Left kidney (tissue), 8 donors: ENCODE measurements around the gene TNK2. TPM values are rescaled to one million over a fixed set of nuclear protein-coding genes. Genes with fewer than 3 reads are reported as not detected.
"Not testable (repeated sequence)": the region's sequence is repeated elsewhere in the genome, so short reads cannot be mapped to it uniquely, and the experiment has no call there.

Experiments
- DNase-seq: peaks from one replicate; pipeline ENCODE4 v3.0.0-alpha.2; 2013
- long read RNA-seq, 8 donors: transcript quantifications; one replicate each; lab custom pipeline, GENCODE V29; 2026
- polyA plus RNA-seq: library from polyadenylated mRNA; unstranded; fragments of 120-200 nt; gene quantifications from one replicate; pipeline ENCODE4 v1.2.1, GENCODE V29; 2013; ENCODE audit not compliant: insufficient read length

Gene TNK2
- polyA plus RNA-seq: 33.8 TPM
- long read RNA-seq, donor 1, partial matches to known transcripts: 14 of 17 reads
- long read RNA-seq, donor 1, other reads (novel, unspliced or antisense): 0 of 17 reads
- long read RNA-seq, donor 2, partial matches to known transcripts: 10 of 12 reads
- long read RNA-seq, donor 2, other reads (novel, unspliced or antisense): 0 of 12 reads
- long read RNA-seq, donor 3, full-length matches to known transcripts: 4 of 4 reads
- long read RNA-seq, donor 3, partial matches to known transcripts: 0 of 4 reads
- long read RNA-seq, donor 3, other reads (novel, unspliced or antisense): 0 of 4 reads
- long read RNA-seq, donor 4: 0 reads
- long read RNA-seq, donor 5: 0 reads
- long read RNA-seq, donor 6, transcript TNK2-205 (4 exons, 3,377 nt): major isoform, 7 of 15 reads
- long read RNA-seq, donor 6, partial matches to known transcripts: 8 of 15 reads
- long read RNA-seq, donor 6, other reads (novel, unspliced or antisense): 0 of 15 reads
- long read RNA-seq, donor 7, partial matches to known transcripts: 0 of 3 reads
- long read RNA-seq, donor 7, other reads (novel, unspliced or antisense): 0 of 3 reads
- long read RNA-seq, donor 8, partial matches to known transcripts: 0 of 2 reads
- long read RNA-seq, donor 8, other reads (novel, unspliced or antisense): 0 of 2 reads

DNA sequence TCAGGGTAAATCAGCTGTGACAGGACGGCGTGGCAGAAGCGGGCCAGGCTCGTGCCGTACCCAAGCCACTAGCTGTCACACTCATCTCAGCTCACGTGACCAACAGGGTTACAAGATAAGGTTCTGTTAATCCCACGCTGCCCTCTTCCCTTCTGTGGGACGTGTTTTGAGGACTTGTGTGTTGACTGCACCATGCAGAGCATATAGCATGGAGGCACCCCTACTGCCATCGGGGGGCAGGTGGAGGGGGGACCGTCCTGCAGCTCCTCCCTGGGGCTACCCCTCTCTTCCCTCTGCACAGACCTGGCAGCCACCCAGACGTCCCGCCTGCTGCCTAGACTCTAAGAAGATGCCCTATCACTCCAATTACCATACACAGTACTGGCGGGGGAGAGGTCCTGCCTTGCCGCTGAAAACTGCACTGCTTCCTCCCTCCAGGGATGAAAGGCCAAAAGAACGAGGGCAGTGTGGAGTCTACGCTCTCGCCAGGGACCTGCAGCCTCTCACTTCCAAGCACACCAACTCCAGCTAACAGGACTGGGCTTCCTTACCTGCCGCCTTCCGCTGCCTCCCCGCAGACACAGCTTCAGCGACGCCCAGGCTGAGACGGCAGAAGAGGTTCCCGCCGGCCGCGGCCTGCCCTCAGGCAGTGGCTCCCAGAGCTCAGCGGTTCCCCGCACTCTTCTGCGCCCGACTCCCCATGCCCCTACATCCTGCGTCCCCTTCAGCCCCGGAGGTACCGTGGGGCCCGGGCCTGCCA lies at the start of gene TNK2:
Gene TNK2, minus strand, starts transcription at position 618 of the 760 bp plus-strand sequence. CDS start 19,963 bp downstream, outside the sequence.
- no peak for DNase-seq

GRCh38 chr3:195956577-195956976 lies 48.2 kb upstream of the TNK2 start:
- DNase-seq: no peak

DNA sequence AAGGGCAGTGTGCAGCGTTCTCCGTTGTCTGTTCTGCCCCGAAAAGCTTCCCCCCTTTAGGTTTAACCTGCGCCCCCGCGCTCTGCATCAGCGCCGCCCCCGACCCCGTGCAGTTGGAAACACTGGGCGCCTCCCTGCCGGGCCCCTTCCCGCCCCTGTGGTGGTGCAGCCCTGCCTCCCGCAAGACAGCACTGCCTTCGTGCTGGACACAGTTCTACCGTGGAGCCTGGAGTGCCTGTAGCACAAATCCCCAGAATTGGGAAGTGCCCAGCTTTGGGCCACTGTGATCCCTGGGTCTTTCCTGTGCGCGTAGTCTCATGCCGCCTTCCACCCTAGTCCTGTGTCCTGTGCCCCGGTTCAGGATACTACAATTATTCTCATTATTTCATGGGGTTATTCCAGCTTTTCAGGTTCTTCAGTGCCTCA lies 47.1 kb upstream of the TNK2 start:
- DNase-seq: not testable (repeated sequence)

DNA sequence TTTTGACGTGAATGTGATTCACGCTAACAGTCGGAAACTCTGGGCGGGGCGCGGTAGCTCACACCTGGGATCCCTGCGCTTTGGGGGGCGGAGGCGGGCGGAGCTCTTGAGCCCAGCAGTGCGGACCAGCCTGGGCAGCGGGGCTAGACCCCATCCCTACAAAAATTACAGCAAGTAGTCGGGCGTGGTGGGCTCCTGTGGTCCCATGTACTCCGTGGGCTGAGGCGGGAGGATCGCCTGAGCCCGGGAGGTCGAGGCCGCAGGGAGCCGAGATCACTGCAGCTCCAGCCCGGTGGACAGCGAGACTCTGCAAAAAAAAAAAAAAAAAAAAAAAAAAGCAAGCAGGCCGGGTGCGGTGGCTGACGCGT lies 46.4 kb upstream of the TNK2 start:
- not testable (repeated sequence) for DNase-seq

GRCh38 chr3:195954052-195954751 lies 45.9 kb upstream of the TNK2 start:
- DNase-seq: peak; percentile 75

- not testable (repeated sequence) for DNase-seq
These were observed 44.2 kb upstream of the TNK2 start for GRCh38 chr3:195952590-195952989.

DNA sequence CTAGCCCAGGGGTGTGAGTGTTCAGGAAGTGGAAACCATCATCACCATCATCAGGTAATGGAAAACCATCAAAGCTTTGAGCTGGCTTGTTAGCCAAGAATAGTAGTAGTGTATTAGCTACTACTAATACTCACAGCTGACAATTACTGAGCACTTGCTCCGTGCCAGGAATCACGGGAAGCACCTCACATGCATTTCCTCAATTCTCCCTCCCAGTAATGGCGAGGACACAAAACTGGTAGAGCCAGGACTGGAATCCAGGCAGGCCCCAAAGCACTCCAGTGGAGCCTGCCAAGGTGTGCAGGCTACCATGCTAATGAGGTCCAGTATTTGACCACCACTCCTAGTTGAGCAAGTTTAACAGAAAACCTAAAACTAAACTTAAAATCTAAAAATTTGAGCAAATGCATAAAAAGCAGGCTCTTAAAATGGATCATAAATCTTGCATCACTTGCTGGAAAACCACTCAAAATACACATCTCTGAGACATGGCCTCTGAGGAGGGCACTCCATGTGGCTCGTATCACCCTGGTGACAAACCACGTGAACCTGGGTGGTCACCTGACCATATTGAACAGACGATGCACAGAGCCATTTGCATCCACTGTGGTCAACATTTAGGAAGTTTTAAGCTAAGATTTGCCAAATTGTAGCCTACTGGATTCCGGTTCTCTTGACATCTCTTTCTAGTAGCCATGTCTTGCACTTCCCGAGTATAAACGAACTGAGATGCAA lies 43.3 kb upstream of the TNK2 start:
- DNase-seq: not testable (repeated sequence)

DNA sequence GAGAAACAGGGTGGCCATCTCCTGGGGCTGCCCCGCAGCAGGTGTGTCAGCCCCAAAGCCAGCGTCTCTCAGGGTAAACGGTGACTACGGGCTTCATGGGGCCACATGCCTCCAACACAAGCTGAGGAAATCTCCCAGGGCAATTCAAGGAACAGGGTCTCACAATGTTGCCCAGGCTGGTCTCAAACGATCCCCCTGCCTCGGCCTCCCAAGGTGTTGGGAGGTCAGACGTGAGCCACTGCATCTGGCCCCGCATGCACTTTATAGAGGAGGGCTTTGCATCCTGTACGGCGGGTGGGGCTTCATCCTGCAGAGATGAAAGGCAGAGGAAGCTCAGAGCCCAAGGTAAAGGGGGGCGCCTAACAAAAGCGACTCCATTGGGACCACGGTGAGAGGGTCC lies 42.4 kb upstream of the TNK2 start:
- not testable (repeated sequence) for DNase-seq

- not testable (repeated sequence) for DNase-seq
These were observed 41.8 kb upstream of the TNK2 start for GRCh38 chr3:195950164-195950563.

- DNase-seq: not testable (repeated sequence)
These were observed 38.8 kb upstream of the TNK2 start for GRCh38 chr3:195946910-195947699.

GRCh38 chr3:195941265-195941815 lies 33.0 kb upstream of the TNK2 start:
- not testable (repeated sequence) for DNase-seq

DNA sequence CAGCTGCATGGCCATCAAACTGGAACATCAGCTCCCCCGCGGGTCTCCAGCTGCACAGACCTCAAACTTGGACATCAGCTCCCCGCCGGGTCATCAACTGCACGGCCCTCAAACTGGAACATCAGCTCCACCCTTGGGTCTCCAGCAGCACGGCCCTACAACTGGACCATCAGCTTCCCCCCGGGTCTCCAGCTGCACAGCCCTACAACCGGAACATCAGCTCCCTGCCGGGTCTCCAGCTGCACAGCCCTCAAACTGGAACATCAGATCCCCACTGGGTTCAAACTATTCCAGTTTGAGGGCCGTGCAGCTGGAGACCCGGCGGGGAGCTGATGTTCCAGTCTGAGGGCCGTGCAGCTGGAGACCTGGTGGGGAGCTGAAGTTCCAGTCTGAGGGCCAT lies 32.5 kb upstream of the TNK2 start:
- not testable (repeated sequence) for DNase-seq

DNA sequence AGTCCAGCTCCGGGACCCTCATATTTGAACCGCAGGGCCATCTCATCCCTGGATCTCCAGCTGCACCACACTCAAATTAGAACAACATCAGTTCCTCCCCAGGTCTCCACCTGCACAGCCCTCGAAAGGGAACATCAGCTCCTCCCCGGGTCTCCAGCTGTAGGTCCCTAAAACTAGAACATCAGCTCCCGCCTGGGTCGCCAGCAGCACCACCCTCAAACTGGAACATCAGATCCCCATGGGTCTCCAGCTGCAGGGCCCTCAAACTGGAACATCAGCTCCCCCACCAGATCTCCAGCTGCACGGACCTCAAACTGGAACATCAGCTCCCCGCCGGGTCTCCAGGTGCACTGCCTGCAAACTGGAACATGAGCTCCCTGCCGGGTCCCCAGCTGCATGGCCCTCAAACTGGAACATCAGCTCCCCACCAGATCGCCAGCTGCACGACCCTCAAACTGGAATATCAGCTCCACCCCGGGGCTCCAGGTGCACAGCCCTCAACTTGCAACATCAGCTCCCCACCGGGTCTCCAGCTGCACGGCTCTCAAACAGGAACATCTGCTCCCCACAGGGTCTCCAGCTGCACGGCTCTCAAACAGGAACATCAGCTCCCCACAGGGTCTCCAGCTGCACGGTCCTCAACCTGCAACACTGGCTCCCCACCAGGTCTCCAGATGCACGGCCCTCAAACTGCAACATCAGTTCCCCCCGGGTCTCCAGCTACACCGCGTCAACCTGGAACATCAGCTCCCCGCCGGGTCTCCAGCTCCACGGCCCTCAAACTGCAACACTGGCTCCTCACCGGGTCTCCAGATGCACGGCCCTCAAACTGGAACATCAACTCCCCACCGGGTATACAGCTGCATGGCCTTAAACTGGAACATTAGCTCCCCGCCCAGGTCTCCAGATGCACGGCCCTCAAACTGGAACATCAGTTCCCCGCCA lies 31.4 kb upstream of the TNK2 start:
- not testable (repeated sequence) for DNase-seq

GRCh38 chr3:195933044-195933430 lies 24.7 kb upstream of the TNK2 start:
- DNase-seq: not testable (repeated sequence)

DNA sequence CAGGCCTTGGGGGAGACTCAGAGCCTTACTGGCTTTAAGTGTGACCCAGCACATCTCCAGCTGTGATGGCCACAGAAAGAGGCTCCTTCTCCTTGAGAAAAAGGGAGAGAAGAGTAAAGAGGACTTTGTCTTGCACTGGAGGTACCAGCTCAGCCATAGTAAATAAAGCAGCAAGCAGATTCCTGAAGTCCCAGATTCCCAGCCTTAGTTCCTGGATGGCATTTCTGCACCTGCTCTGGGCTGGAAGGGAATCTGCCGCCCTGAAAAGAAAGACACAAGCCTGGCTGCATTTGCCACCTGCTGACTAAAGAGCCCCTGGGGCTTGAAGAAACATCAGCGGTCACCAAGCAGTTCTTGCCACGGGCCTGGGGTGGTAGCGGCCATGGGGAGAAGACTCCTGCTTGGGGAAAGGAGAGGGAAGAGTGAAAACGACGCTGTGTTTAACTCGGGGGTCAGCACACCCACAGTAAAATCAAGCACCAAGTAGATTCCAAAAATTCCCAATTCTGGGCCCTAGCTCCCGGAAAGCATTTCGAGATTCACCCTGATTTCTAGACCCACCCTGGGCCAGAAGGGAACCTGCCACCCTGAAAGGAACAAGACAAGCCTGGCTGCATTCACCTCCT lies 24.2 kb upstream of the TNK2 start:
- no peak for DNase-seq

- DNase-seq: no peak
These were observed 23.4 kb upstream of the TNK2 start for GRCh38 chr3:195931582-195932273.

DNA sequence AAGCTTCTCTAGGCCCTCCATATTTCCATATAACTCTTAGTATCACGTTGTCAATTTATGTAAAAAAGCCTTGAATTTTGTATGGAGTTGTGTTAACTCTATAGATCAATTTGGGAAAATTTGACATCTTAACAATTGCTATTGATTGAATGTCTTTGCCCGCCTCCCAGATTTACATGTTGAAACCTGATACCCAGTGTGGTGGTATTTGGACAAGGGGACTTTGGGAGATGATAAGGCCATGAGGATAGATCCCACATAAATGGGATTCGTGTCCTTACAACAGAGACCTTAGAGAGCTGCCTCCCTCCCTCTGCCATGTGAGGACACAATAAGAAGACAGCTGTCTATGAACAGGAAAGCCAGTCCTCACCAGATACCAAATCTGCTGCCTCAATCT lies 21.1 kb upstream of the TNK2 start:
- no peak for DNase-seq

DNA sequence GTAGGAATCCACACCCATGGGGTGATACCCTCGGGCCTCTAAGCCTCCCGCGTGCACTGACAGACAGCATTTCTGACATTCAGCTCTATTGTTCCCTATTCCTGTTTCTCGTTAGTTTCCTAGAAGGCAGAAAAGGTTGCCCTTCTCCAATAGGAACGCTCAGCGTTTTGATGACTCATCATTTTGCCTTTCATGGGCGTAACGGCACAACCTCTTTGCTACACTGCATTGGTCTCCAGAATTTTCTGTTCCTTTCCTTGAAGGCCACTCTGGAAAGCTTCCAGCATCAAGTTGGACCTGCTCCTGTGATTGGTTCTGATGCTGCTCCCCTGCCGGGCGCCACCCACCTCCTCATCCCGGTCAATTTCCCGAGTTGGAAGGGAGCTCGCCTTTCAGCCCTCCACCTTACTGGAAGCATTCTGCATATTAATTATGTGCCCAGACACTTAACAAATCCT lies 13.0 kb upstream of the TNK2 start:
- DNase-seq: no peak
